Caki2 (cell line): ENCODE results near the gene LCE7A. TPM values are rescaled to one million over a fixed set of nuclear protein-coding genes. Genes with fewer than 3 reads are reported as not detected.

Experiments used
- DNase-seq: peaks from one replicate; pipeline ENCODE4 v3.0.0-alpha.2; 2015; ENCODE audit warnings: low read depth
- in situ Hi-C: cut with HindIII; loops from 2 replicates; pipeline ENCODE4 v1.10.0; 2016; ENCODE audit warnings: low sequenced_read_pairs, low pct_unique_long_range_greater_than_20kb, mixed read lengths
- total RNA-seq: library from RNA; depleted of rRNA; stranded (reverse); fragments of >200 nt; shearing (Covaris generic); gene quantifications from 2 replicates; pipeline ENCODE4 v1.2.3, GENCODE V29; 2014; ENCODE audit warnings: low replicate concordance; rRNA removed

The LCE7A gene
- total RNA-seq, 1 experiment from 2014 or later = not detected

DNA sequence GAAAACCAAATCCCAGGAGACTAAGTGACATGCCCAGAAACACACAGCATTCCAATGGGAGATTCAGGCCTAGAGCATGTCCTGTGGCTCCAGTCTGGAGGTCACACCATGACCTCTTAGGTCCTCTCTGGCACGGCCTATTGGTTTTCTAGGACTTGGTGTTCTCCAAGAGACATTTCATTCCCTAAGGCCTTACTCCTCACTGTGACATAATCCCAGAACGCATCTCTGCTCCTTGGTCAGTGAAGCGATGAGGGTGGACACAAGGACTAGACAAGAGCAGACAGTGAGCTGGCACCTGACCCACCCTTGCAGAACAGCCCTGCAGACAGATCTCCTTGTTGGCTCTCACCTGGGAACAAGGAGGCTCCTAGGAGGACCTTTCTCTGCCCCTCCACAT lies 49.4 kb downstream of the LCE7A start:
- no peak for DNase-seq
- in situ Hi-C loops = no loop called here

Other genes starting within 250 kb of the LCE7A start
- not detected in 2 replicates for gene LCE3B, start 246.2 kb upstream of the LCE7A start, total RNA-seq
- not detected in 2 replicates for gene LCE3A, start 236.9 kb upstream of the LCE7A start, total RNA-seq
- gene LCE2D, start 196.6 kb upstream of the LCE7A start, total RNA-seq = not detected in 2 replicates
- not detected in 2 replicates for gene LCE2C, start 184.7 kb upstream of the LCE7A start, total RNA-seq
- gene LCE2B, start 173.9 kb upstream of the LCE7A start, total RNA-seq = not detected in 2 replicates
- gene LCE2A, start 161.7 kb upstream of the LCE7A start, total RNA-seq = not detected in 2 replicates
- not detected in 2 replicates for gene LCE4A, start 151.8 kb upstream of the LCE7A start, total RNA-seq
- not detected in 2 replicates for gene KPRP, start 102.0 kb upstream of the LCE7A start, total RNA-seq
- not detected in 2 replicates for gene LCE1F, start 84.9 kb upstream of the LCE7A start, total RNA-seq
- gene LCE1E, start 73.7 kb upstream of the LCE7A start, total RNA-seq = not detected in 2 replicates
- not detected in 2 replicates for gene LCE1D, start 63.3 kb upstream of the LCE7A start, total RNA-seq
- gene LCE1C, start 53.3 kb upstream of the LCE7A start, total RNA-seq = not detected in 2 replicates
- gene LCE1B, start 48.0 kb upstream of the LCE7A start, total RNA-seq = not detected in 2 replicates
- not detected in 2 replicates for gene LCE1A, start 32.5 kb upstream of the LCE7A start, total RNA-seq
- gene LCE6A, start 17.1 kb upstream of the LCE7A start, total RNA-seq = not detected in 2 replicates
- not detected in 2 replicates for gene SMCP, start 18.3 kb downstream of the LCE7A start, total RNA-seq
- not detected in 2 replicates for gene IVL, start 48.5 kb downstream of the LCE7A start, total RNA-seq
- not detected in 2 replicates for gene SPRR5, start 87.2 kb downstream of the LCE7A start, total RNA-seq
- gene SPRR4, start 110.7 kb downstream of the LCE7A start, total RNA-seq = not detected in 2 replicates
- not detected in 2 replicates for gene SPRR1A, start 124.1 kb downstream of the LCE7A start, total RNA-seq
- gene SPRR3, start 141.8 kb downstream of the LCE7A start, total RNA-seq = not detected in 2 replicates
- gene SPRR1B, start 171.2 kb downstream of the LCE7A start, total RNA-seq = not detected in 2 replicates
- not detected in 2 replicates for gene SPRR2D, start 181.1 kb downstream of the LCE7A start, total RNA-seq
- gene SPRR2A, start 197.5 kb downstream of the LCE7A start, total RNA-seq = not detected in 2 replicates
- gene SPRR2B, start 211.6 kb downstream of the LCE7A start, total RNA-seq = not detected in 2 replicates
- gene SPRR2E, start 234.5 kb downstream of the LCE7A start, total RNA-seq = not detected in 2 replicates